Hepatocyte (in vitro differentiated cells): Measurements from ENCODE around the gene COL17A1.

Source experiments
- EZH2phosphoT487 ChIP-seq: fragments of 200-600 bp; sonication (generic); IDR thresholded peaks from one replicate; pipeline ENCODE4 v1.6.1; 2018; ENCODE audit warnings: antibody characterized with exemption, mild to moderate bottlenecking, low read depth, moderate library complexity; ENCODE audit not compliant: unreplicated experiment, severe bottlenecking
- TF ChIP-seq, protein P1 (sequence below): fragments of 200-600 bp; sonication (generic); IDR thresholded peaks from 2 replicates; pipeline ENCODE4 v1.5.1; 2016; ENCODE audit warnings: antibody characterized with exemption, mild to moderate bottlenecking; ENCODE audit not compliant: poor library complexity

DNA sequence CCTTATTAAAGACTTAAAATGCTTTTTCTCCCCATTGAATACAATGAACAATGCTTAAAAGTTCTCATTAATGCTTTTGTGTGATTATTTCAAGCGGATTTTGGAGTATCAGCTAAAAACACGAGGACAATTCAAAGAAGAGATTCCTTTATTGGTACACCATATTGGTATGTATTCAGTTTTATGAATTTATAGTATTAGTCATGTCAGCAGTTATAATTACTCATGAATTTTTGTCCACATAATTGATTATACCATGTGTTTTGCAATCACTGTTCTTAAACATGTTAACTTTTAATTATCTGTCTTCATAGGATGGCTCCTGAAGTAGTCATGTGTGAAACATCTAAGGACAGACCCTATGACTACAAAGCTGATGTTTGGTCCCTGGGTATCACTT, 86.9 kb downstream of the COL17A1 start:
- TF ChIP-seq, protein P1, sequence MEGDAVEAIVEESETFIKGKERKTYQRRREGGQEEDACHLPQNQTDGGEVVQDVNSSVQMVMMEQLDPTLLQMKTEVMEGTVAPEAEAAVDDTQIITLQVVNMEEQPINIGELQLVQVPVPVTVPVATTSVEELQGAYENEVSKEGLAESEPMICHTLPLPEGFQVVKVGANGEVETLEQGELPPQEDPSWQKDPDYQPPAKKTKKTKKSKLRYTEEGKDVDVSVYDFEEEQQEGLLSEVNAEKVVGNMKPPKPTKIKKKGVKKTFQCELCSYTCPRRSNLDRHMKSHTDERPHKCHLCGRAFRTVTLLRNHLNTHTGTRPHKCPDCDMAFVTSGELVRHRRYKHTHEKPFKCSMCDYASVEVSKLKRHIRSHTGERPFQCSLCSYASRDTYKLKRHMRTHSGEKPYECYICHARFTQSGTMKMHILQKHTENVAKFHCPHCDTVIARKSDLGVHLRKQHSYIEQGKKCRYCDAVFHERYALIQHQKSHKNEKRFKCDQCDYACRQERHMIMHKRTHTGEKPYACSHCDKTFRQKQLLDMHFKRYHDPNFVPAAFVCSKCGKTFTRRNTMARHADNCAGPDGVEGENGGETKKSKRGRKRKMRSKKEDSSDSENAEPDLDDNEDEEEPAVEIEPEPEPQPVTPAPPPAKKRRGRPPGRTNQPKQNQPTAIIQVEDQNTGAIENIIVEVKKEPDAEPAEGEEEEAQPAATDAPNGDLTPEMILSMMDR: no peak
- no peak for TF ChIP-seq EZH2phosphoT487
